HUES48 (cell line): ENCODE data around the gene S100G.
A peak's percentile ranks its signal among the peaks of the same experiment; 100 is the strongest.
"Not testable (repeated sequence)": the region's sequence is repeated elsewhere in the genome, so short reads cannot be mapped to it uniquely, and the experiment has no call there.

Experiments
- H3K27ac ChIP-seq: one replicate; pipeline ENCODE4 v1.7.0; 2013; ENCODE audit warnings: low read depth, low read length, inconsistent platforms
- H3K27me3 ChIP-seq: 2 replicates; pipeline ENCODE4 v1.6.1; 2013; ENCODE audit warnings: mild to moderate bottlenecking, low read length; ENCODE audit not compliant: control insufficient read depth, insufficient read depth
- H3K36me3 ChIP-seq: 2 replicates; pipeline ENCODE4 v1.6.1; 2013; ENCODE audit warnings: low read length; ENCODE audit not compliant: control insufficient read depth, insufficient read depth
- H3K4me1 ChIP-seq: 2 replicates; pipeline ENCODE4 v1.6.1; 2013; ENCODE audit warnings: mild to moderate bottlenecking, low read length; ENCODE audit not compliant: control insufficient read depth, insufficient read depth
- H3K4me3 ChIP-seq: 2 replicates; pipeline ENCODE4 v1.5.1; 2013; ENCODE audit warnings: mild to moderate bottlenecking, low read depth, low read length
- H3K9ac ChIP-seq: 2 replicates; pipeline ENCODE4 v1.6.1; 2013; ENCODE audit warnings: mild to moderate bottlenecking, low read depth, low read length, moderate library complexity
- H3K9me3 ChIP-seq: 2 replicates; pipeline ENCODE4 v1.6.1; 2013; ENCODE audit warnings: low read length; ENCODE audit not compliant: control insufficient read depth, insufficient read depth

The S100G gene

DNA sequence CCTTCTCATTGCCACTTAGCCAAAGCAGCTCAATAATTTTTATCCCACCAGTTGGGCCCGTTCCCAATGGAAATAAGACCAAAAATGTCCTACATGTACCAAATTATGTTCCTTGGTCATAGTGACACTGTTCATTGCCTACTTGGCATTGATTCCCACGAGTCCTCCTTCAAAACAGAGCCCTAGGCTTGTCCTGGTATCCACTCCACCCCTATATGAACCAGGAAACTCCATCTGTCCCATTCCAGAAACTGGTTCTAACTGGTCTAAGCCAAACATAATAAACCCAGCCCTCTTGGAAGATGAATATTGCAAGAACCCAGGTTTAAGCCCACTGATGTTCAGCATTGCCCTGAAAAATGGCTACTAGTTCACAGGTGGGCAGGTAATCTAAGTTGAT is 30.9 kb upstream of the S100G start:
- Histone ChIP-seq H3K9me3 (no peaks in the 10 kb centered on the region), H3K4me3 (no peak overlapping the region), H3K27me3 (no peaks in the 10 kb centered on the region), H3K27ac (no peak overlapping the region), H3K36me3 (peaks cover 65% of the 10 kb centered on the region), H3K9ac (no peak overlapping the region), H3K4me1 (no peaks in the 10 kb centered on the region)

DNA sequence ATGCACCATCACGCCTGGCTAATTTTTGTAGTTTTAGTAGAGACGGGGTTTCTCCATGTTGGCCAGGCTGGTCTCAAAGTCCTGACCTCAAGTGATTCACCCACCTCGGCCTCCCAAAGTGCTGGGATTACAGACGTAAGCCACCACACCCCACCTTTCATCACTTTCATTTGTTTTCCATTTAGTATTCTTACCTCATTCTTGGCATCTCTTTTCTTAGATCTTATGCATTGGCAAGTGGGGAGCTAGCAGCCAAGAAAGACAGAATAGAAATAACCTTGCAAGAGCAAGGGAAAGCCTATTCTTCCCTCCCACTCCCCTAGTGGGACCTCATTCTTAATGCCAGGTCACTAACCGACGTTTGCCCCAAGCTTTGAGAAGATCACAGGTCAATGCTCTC is 21.4 kb upstream of the S100G start:
- not testable (repeated sequence) for H3K27me3 ChIP-seq

DNA sequence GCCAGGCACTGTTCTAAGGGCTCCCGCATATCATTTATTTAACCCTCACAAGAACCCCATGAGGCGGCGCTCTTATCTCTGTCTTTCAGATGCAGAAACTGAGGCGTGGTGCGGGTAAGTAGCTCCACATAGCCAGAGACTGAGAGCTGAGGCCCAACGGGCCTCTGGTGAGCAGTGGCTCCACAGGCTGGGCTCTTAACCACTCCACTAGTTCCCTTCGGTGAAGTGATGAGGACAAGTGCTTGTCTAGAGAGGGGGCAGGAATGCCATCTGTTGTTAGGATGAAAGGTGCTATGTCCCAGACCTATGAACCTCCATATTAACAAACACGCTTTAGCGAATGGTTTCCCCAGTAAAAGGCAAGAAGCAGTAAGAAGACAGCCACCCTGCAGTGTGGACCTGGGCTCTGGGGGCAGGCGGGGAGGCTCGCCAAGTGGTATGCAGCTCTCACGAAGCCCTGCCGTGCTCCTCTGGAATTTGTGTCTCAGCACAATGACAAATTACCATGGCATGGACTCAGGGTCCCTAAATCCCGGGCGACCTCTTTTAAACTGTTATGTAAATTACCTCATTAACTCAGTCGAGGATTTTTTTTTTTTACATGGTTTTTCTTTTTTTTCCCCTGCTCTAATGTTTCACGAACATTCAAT is 20.9 kb upstream of the S100G start:
- Histone ChIP-seq H3K4me3 (peak overlapping the region; percentile 4; the same call in 1 of the 2 replicates), H3K27ac (peak overlapping the region; percentile 89), H3K9me3 (no peaks in the 10 kb centered on the region)

More for the DNA sequence above, 21.4 kb upstream of the S100G start:
- Histone ChIP-seq H3K4me1 (peaks cover 17% of the 10 kb centered on the region), H3K36me3 (peaks cover 24% of the 10 kb centered on the region), H3K27ac (peak overlapping the region; percentile 89)
- not testable (repeated sequence) for H3K4me3 ChIP-seq, H3K9me3 ChIP-seq, H3K9ac ChIP-seq

DNA sequence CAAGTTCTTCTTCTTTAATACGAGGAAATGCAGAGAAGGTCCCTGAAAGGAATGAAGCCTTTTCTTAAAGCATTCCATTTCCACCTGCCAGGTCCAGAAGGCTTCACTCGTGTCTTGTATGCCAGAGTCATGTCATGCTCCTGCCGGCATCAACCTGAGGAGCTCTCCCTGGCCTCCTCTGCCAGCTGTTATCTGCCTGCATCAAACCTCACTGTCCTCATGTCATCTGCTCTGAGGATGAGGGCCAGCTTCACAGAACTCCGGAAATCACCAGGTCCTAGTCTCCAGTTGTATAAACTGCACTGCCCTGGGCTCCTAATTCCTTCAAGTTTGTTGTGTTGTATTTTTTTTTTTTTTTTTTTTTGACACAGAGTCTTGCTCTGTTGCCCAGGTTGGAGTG is 20.0 kb upstream of the S100G start:
- no peaks in the 10 kb centered on the region for H3K9me3 ChIP-seq
- 0 out of 2 replicates have a peak overlapping the region, but pooled peaks have one; percentile 3 for H3K9ac ChIP-seq
- peaks cover 17% of the 10 kb centered on the region for H3K4me1 ChIP-seq
- peaks cover 30% of the 10 kb centered on the region for H3K36me3 ChIP-seq
- peak overlapping the region; percentile 4; the same call in 1 of the 2 replicates for H3K4me3 ChIP-seq
- H3K27me3 ChIP-seq = no peaks in the 10 kb centered on the region; the same call in 1 of the 2 replicates
- H3K27ac ChIP-seq = peak overlapping the region; percentile 89

More for the DNA sequence above, 20.9 kb upstream of the S100G start:
- H3K27me3 ChIP-seq = no peaks in the 10 kb centered on the region; the same call in 1 of the 2 replicates
- H3K36me3 ChIP-seq = peaks cover 27% of the 10 kb centered on the region
- peaks cover 17% of the 10 kb centered on the region for H3K4me1 ChIP-seq
- H3K9ac ChIP-seq = no peak overlapping the region

DNA sequence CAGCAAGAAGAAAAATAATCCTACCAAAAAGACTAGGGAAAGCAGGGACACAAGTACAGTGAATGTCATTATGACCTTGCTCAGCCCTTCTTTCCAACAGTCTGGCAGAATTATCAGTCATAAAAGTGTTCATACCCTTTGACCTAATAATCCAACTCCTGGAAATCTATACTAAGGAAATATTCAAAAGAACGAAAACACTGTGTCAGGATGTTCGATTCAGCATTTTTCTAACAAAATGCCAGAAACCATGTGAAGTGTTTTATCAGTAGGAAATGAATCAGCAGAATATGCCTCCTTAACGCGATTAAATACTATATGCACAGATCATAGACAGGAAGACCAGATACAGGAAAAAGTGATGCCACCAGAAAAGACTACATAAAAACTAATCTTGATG is 16.2 kb upstream of the S100G start:
- H3K4me1 ChIP-seq = peaks cover 13% of the 10 kb centered on the region
- H3K4me3 ChIP-seq = no peak overlapping the region
- no peak overlapping the region for H3K27ac ChIP-seq
- H3K9ac ChIP-seq = no peak overlapping the region
- peaks cover 46% of the 10 kb centered on the region for H3K36me3 ChIP-seq
- no peaks in the 10 kb centered on the region; the same call in 1 of the 2 replicates for H3K27me3 ChIP-seq
- no peaks in the 10 kb centered on the region for H3K9me3 ChIP-seq

DNA sequence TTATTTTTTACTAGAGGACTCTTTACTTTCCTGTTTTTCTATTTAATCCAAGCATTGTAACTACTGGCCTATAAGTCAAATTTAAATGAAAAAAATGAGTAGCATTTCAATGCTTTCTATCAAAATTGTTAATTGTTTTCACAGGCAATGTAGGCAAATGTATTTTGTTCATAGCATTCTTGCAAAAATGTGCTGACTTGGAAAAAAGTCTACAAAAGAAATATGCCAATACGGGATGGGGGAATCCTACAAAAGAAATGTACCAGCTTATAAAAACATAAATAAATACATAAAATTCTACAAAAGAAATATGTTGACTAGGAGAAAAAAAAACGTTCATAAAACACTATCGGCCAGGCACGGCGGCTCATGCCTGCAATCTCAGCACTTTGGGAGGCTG is 14.9 kb upstream of the S100G start:
- H3K9me3 ChIP-seq = no peaks in the 10 kb centered on the region
- no peak overlapping the region for H3K27ac ChIP-seq
- H3K4me3 ChIP-seq = no peak overlapping the region
- H3K9ac ChIP-seq = no peak overlapping the region
- no peaks in the 10 kb centered on the region; the same call in 1 of the 2 replicates for H3K27me3 ChIP-seq
- peaks cover 53% of the 10 kb centered on the region for H3K36me3 ChIP-seq
- H3K4me1 ChIP-seq = no peaks in the 10 kb centered on the region; the same call in 1 of the 2 replicates

DNA sequence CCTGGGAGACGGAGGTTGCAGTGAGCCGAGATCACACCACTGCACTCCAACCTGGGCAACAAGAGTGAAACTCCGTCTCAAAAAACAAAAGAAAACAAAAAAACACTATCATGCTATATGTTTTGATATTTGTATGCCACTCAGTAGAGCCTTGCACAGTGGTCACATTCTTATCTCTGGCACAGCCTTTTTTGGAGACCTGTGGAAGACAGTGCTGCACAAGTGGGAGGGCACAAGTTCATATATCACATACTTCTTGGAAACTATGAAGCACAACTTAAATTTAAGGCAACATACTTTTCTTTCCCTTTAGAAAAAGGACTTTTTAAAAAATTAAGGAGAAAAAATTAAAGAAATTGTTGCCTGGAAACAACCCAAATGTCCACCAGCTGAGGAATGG is 14.4 kb upstream of the S100G start:
- H3K9ac ChIP-seq = no peak overlapping the region
- H3K36me3 ChIP-seq = peaks cover 51% of the 10 kb centered on the region
- H3K4me3 ChIP-seq = no peak overlapping the region
- no peaks in the 10 kb centered on the region; the same call in 1 of the 2 replicates for H3K27me3 ChIP-seq
- no peaks in the 10 kb centered on the region for H3K4me1 ChIP-seq
- H3K27ac ChIP-seq = no peak overlapping the region
- no peaks in the 10 kb centered on the region for H3K9me3 ChIP-seq

DNA sequence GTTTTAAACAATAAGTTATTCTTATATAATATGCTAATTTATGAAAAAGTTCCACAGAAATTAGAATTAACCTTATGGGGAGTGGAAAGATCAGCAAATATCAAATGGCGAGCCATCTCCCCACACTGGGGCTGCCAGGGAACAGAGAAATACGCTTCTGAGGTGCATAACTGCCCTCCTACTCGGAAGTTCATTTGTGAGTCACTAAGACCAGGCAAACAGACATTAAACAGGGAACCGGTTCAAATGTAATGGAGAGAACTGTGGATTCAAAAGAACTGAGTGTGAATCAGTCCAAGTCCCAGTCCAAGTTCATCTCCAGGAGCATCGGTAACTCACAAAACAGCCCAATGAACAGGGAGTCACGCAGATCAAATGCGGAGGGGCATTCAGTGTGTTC is 11.4 kb upstream of the S100G start:
- Histone ChIP-seq H3K9ac (no peak overlapping the region), H3K9me3 (no peaks in the 10 kb centered on the region), H3K27ac (no peak overlapping the region), H3K4me1 (peaks cover 15% of the 10 kb centered on the region), H3K4me3 (no peak overlapping the region), H3K27me3 (no peaks in the 10 kb centered on the region), H3K36me3 (peaks cover 44% of the 10 kb centered on the region)

DNA sequence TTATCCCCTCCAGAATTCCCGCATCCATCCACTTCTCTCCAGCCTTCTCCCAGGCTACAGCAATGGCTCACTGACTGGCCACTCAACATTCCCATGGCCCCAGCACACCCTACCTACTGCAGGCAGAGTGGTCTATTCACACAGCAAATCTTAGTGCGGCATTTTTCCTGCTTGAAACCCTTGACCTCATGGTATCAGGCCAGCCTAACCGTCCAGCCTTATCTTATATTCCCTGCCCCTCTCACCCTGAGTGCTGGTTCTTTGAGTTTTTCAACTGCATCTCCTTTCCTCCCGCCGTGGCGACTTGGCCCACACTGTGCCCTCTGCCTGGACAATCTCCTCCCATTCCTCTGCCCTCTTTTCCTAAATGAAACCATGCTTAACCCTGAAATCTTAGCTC is 10.0 kb upstream of the S100G start:
- no peaks in the 10 kb centered on the region for H3K9me3 ChIP-seq
- no peaks in the 10 kb centered on the region for H3K27me3 ChIP-seq
- H3K36me3 ChIP-seq = peaks cover 39% of the 10 kb centered on the region
- H3K27ac ChIP-seq = no peak overlapping the region
- H3K4me1 ChIP-seq = peaks cover 17% of the 10 kb centered on the region
- no peak overlapping the region for H3K4me3 ChIP-seq
- no peak overlapping the region for H3K9ac ChIP-seq

DNA sequence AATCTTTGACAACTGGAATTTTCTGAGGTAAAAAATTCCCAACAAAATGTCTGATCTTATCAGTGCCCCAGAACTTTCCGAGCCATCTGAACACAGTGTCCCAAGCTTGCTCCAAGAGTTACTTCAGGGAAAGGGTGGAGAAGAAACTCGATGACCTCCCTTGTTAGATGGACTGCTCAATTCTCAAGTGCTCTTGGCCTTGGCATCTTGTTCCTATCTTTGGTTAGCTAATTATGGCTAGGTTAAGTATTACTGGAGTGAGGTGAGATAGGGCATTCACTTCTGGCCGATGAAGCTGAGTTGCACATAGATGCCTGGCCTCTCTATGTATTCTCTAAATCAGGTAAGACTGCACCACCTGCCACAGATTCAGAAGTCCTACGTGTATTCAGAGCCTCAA is 9.1 kb upstream of the S100G start:
- no peak overlapping the region for H3K4me3 ChIP-seq
- H3K9ac ChIP-seq = no peak overlapping the region
- no peaks in the 10 kb centered on the region for H3K27me3 ChIP-seq
- H3K9me3 ChIP-seq = no peaks in the 10 kb centered on the region
- peaks cover 39% of the 10 kb centered on the region for H3K36me3 ChIP-seq
- no peak overlapping the region for H3K27ac ChIP-seq
- H3K4me1 ChIP-seq = peaks cover 17% of the 10 kb centered on the region

DNA sequence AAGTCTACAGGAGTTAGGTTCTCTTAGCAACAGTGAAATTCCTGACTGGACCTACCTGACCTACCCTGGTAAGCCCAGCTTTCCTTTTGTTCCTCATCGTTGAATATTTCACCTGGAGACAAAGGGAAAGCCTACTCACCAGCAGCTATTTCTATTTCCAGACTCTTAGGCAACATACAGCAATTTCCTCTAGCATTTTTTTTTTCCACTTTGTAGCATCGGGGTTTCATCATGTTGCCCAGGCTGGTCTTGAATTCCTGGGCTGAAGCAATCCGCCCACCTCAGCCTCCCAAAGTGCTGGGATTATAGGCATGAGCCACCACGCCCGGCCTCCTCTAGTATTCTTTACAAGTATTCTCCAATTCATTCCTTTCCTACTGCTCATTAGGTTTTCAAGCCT is 6.8 kb upstream of the S100G start:
- Histone ChIP-seq H3K36me3 (peaks cover 33% of the 10 kb centered on the region), H3K4me3 (no peak overlapping the region), H3K27me3 (no peaks in the 10 kb centered on the region), H3K4me1 (peaks cover 17% of the 10 kb centered on the region), H3K9ac (no peak overlapping the region), H3K9me3 (0 out of 2 replicates have a peak, but pooled peaks cover 2% of the 10 kb centered on the region), H3K27ac (no peak overlapping the region)
